A549 (cell line): Measurements from ENCODE around the gene SMAD3. TPM values are rescaled to one million over a fixed set of nuclear protein-coding genes. Genes with fewer than 3 reads are reported as not detected.
A peak's percentile ranks its signal among the peaks of the same experiment; 100 is the strongest.

Experiments
- ATAC-seq, 2 experiments: fragments of 200-7000 bp in 1 of 2; fragments of >200 bp in 1 of 2; cut with Nextera tagmentation in 1 of 2; cut with Tn5 transposase in 1 of 2; 3 replicates each; pipeline versions ENCODE4 v1.8.0 to v1.9.1; 2018 to 2020; ENCODE audit warnings: mild to moderate bottlenecking in 1 of 2, moderate library complexity in 1 of 2
- CTCF ChIA-PET: fragments of 300-600 bp; sonication (Branson Sonifier 250); formaldehyde crosslinking; extraction: SDS; loops from one replicate; lab custom pipeline; 2021; ENCODE audit warnings: antibody characterized with exemption, inconsistent platforms; lab: Yijun Ruan, JAX
- POLR2A ChIA-PET: fragments of 350-600 bp; formaldehyde crosslinking; extraction: SDS; loops from one replicate; lab custom pipeline; 2021; ENCODE audit warnings: antibody characterized with exemption, inconsistent platforms; lab: Yijun Ruan, JAX
- DNase-seq, 2 experiments: peaks; one replicate each; pipeline versions ENCODE4 v3.0.0 to v3.0.0-alpha.2; 2011 to 2016; ENCODE audit warnings: low read depth in 1 of 2, low spot score in 1 of 2
- FAIRE-seq: peaks from 2 replicates; lab custom pipeline; 2011; peaks lifted over from hg19 to GRCh38; lab: Jason Lieb, UNC
- H3K27ac ChIP-seq, 2 experiments: fragments of >200 bp; sonication (Bioruptor Twin); formaldehyde crosslinking; 3 replicates each; pipeline ENCODE4 v1.5.1; 2016 to 2017
- H3K4me1 ChIP-seq: fragments of >200 bp; sonication (Bioruptor Twin); formaldehyde crosslinking; 3 replicates; pipeline ENCODE4 v1.6.1; 2016
- H3K4me2 ChIP-seq: fragments of >200 bp; sonication (Bioruptor Twin); formaldehyde crosslinking; 3 replicates; pipeline ENCODE4 v1.6.1; 2016
- H3K4me3 ChIP-seq: fragments of >200 bp; sonication (Bioruptor Twin); formaldehyde crosslinking; 3 replicates; pipeline ENCODE4 v1.5.1; 2016
- H3K9me3 ChIP-seq: fragments of >200 bp; sonication (Bioruptor Twin); formaldehyde crosslinking; 3 replicates; pipeline ENCODE4 v1.6.1; 2016
- CHD2 ChIP-seq: fragments of 150-350 bp; IDR thresholded peaks from 2 replicates; pipeline ENCODE4 v1.6.1; 2014; ENCODE audit warnings: low read length; ENCODE audit not compliant: partially characterized antibody
- EP300 ChIP-seq, 2 experiments: fragments of >200 bp; sonication (Bioruptor Twin); formaldehyde crosslinking; IDR thresholded peaks; 2 replicates in 1 of 2; 3 replicates in 1 of 2; pipeline ENCODE4 v1.6.1; 2016 to 2017
- FOSL2 ChIP-seq, 2 experiments: fragments of 450-650 bp in 1 of 2; fragments of >200 bp in 1 of 2; sonication (Bioruptor Twin) in 1 of 2; formaldehyde crosslinking; IDR thresholded peaks; 2 replicates each; pipeline versions ENCODE4 v1.5.0 to v1.6.1; 2016 to 2020; ENCODE audit warnings: mild to moderate bottlenecking in 1 of 2, moderate library complexity in 1 of 2
- FOXS1 ChIP-seq: fragments of 250-450 bp; sonication (Bioruptor Pico); IDR thresholded peaks from 2 replicates; pipeline ENCODE4 v1.5.0; 2020; ENCODE audit warnings: mild to moderate bottlenecking, moderate library complexity
- HEYL ChIP-seq: fragments of 250-450 bp; sonication (Bioruptor Pico); IDR thresholded peaks from 2 replicates; pipeline ENCODE4 v1.8.0; 2021; ENCODE audit warnings: mild to moderate bottlenecking, moderate library complexity
- HOXB13 ChIP-seq: fragments of 250-450 bp; sonication (Bioruptor Pico); IDR thresholded peaks from 2 replicates; pipeline ENCODE4 v1.5.0; 2020; ENCODE audit warnings: low read depth, mild to moderate bottlenecking, moderate library complexity
- HOXB5 ChIP-seq: fragments of 250-450 bp; sonication (Bioruptor Pico); IDR thresholded peaks from 2 replicates; pipeline ENCODE4 v1.5.0; 2020; ENCODE audit warnings: mild to moderate bottlenecking, moderate library complexity
- JUNB ChIP-seq: fragments of >200 bp; sonication (Bioruptor Twin); formaldehyde crosslinking; IDR thresholded peaks from 2 replicates; pipeline ENCODE4 v1.6.1; 2016
- MAFK ChIP-seq: fragments of 450-650 bp; IDR thresholded peaks from 2 replicates; pipeline ENCODE4 v1.6.1; 2014; ENCODE audit not compliant: partially characterized antibody
- PHF8 ChIP-seq: fragments of 200-600 bp; sonication (generic); IDR thresholded peaks from 2 replicates; pipeline ENCODE4 v1.6.1; 2016; ENCODE audit warnings: low read depth, mild to moderate bottlenecking, antibody characterized with exemption, moderate library complexity, borderline replicate concordance
- SREBF2 ChIP-seq: fragments of 450-650 bp; IDR thresholded peaks from 2 replicates; pipeline ENCODE4 v1.6.1; 2014; ENCODE audit warnings: mild to moderate bottlenecking, moderate library complexity
- WGBS: methylation state at CpG from one replicate; pipeline ENCODE4 v1.1.6; 2017; ENCODE audit errors: missing lambda C conversion rate; 5-methylcytosine and 5-hydroxymethylcytosine counted together
- polyA plus RNA-seq, 4 experiments: library from polyadenylated mRNA; depleted of rRNA in 3 of 4; stranded (reverse); fragments of >200 nt; fragmentation: RNase III in 1 of 4; extraction: RNeasy Plus Mini Kit Qiagen cat#74134 plus additional on column Dnase treatment in 1 of 4; gene quantifications; 2 replicates in 3 of 4; 3 replicates in 1 of 4; pipeline ENCODE4 v1.2.3, GENCODE V29; 2011 to 2017
- TF ChIP-seq, protein P1 (sequence below): fragments of 200-600 bp; sonication (generic); IDR thresholded peaks from 2 replicates; pipeline ENCODE4 v1.6.1; 2016; ENCODE audit warnings: antibody characterized with exemption, mild to moderate bottlenecking, moderate library complexity
- TF ChIP-seq, protein P2 (sequence below): fragments of >200 bp; sonication (Bioruptor Twin); formaldehyde crosslinking; IDR thresholded peaks from 3 replicates; pipeline ENCODE4 v1.6.1; 2016
- TF ChIP-seq, protein P3 (sequence below): fragments of 250-450 bp; sonication (Bioruptor Pico); IDR thresholded peaks from 2 replicates; pipeline ENCODE4 v1.5.0; 2021; ENCODE audit warnings: mild to moderate bottlenecking, moderate library complexity, borderline replicate concordance
- TF ChIP-seq, protein P4 (sequence below): fragments of 250-450 bp; sonication (Bioruptor Pico); IDR thresholded peaks from 2 replicates; pipeline ENCODE4 v1.5.0; 2020; ENCODE audit warnings: low read depth, mild to moderate bottlenecking, moderate library complexity

SMAD3 gene
- polyA plus RNA-seq, 2 of the 4 experiments (the other 2 are of a cell fraction): 74.6 to 77.2 TPM

DNA sequence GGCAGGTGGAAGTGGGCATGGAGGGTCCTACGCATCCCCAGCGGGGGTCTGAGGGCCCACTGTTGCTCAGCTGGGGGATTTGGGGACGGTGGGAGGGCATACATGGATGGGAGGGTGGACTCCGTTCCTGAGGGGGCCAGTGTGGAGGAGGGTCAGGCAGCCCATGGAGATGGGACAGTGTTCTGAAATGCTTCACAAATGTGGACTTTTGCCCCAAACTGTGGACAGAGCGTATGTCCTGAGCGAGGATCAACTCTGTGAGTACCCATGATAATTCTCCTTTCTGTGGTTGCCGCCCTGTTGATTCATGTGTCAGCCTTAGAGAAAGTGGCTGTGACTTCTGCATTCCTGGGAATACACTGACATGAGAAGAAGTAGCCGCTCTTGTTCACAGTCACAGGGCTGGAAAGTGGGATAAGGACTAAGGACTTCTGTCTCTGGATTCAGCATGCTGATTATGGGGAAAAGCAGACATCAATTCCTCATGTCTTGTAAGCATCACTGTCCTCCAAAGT is 33.4 kb downstream of the SMAD3 start:
- Histone ChIP-seq H3K4me2 (peak overlapping the region; percentile 51), H3K9me3 (no peaks in the 10 kb centered on the region), H3K4me3 (no peak overlapping the region), H3K4me1 (peaks cover 99% of the 10 kb centered on the region), H3K27ac (peak overlapping the region; percentile 64 to 84)
- ATAC-seq: peak in 1 of 2 experiments; percentile 12; a peak in 3 of 6 replicates
- 80% methylated on average over 8 of the region's 8 CpGs for WGBS
- ChIA-PET CTCF (interaction anchor here (0.8 kb wide), 1 partner anchor 18 kb away, joined by 3 read pairs; no protein-coding TSS in a partner anchor), POLR2A (no interaction called here)
- no peak for DNase-seq
- TF ChIP-seq, protein P1, sequence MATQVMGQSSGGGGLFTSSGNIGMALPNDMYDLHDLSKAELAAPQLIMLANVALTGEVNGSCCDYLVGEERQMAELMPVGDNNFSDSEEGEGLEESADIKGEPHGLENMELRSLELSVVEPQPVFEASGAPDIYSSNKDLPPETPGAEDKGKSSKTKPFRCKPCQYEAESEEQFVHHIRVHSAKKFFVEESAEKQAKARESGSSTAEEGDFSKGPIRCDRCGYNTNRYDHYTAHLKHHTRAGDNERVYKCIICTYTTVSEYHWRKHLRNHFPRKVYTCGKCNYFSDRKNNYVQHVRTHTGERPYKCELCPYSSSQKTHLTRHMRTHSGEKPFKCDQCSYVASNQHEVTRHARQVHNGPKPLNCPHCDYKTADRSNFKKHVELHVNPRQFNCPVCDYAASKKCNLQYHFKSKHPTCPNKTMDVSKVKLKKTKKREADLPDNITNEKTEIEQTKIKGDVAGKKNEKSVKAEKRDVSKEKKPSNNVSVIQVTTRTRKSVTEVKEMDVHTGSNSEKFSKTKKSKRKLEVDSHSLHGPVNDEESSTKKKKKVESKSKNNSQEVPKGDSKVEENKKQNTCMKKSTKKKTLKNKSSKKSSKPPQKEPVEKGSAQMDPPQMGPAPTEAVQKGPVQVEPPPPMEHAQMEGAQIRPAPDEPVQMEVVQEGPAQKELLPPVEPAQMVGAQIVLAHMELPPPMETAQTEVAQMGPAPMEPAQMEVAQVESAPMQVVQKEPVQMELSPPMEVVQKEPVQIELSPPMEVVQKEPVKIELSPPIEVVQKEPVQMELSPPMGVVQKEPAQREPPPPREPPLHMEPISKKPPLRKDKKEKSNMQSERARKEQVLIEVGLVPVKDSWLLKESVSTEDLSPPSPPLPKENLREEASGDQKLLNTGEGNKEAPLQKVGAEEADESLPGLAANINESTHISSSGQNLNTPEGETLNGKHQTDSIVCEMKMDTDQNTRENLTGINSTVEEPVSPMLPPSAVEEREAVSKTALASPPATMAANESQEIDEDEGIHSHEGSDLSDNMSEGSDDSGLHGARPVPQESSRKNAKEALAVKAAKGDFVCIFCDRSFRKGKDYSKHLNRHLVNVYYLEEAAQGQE: no peak
- no peak for TF ChIP-seq HOXB13 (CRISPR knock-in tag)
- no peak for TF ChIP-seq JUNB
- TF ChIP-seq, protein P2, sequence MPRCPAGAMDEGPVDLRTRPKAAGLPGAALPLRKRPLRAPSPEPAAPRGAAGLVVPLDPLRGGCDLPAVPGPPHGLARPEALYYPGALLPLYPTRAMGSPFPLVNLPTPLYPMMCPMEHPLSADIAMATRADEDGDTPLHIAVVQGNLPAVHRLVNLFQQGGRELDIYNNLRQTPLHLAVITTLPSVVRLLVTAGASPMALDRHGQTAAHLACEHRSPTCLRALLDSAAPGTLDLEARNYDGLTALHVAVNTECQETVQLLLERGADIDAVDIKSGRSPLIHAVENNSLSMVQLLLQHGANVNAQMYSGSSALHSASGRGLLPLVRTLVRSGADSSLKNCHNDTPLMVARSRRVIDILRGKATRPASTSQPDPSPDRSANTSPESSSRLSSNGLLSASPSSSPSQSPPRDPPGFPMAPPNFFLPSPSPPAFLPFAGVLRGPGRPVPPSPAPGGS: no peak
- TF ChIP-seq EP300 (IDR thresholded peaks at IDR 0.05): no peak
- no peak for TF ChIP-seq PHF8
- no peak for TF ChIP-seq FOSL2 (IDR thresholded peaks at IDR 0.05)
- TF ChIP-seq FOSL2 (CRISPR knock-in tag; IDR thresholded peaks at IDR 0.05): no peak
- no peak for TF ChIP-seq FOXS1
- TF ChIP-seq, protein P3, sequence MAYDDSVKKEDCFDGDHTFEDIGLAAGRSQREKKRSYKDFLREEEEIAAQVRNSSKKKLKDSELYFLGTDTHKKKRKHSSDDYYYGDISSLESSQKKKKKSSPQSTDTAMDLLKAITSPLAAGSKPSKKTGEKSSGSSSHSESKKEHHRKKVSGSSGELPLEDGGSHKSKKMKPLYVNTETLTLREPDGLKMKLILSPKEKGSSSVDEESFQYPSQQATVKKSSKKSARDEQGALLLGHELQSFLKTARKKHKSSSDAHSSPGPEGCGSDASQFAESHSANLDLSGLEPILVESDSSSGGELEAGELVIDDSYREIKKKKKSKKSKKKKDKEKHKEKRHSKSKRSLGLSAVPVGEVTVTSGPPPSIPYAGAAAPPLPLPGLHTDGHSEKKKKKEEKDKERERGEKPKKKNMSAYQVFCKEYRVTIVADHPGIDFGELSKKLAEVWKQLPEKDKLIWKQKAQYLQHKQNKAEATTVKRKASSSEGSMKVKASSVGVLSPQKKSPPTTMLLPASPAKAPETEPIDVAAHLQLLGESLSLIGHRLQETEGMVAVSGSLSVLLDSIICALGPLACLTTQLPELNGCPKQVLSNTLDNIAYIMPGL (CRISPR knock-in tag): no peak
- FAIRE-seq: no peak

DNA sequence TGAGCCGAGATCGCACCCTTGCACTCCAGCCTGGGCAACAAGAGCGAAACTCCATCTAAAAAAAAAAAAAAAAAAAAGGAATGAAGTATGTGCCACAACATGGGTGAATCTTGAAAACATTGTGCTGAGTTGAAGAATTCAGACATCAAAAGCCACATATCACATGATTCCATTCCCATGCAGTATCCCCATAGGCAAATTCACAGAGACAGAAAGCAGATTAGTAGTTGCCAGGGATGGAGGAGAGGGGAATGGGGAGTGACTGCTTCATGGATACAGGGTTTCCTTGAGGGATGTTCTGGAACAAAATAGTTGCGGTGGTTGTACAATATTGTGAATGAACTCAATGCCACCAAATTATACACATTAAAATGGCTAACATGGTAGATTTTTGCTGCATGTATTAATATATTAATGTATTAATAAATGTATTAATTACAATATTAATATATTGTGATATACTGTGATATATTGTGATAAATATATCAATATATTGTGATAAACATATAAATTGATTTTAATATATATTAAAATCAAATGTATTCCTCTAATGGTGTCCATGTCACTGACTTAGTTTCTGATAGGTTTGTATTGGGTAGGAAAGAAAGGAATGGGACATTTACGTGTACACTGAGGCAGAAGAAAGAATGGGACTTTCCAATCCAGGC is 34.9 kb downstream of the SMAD3 start:
- H3K27ac ChIP-seq: peak overlapping the region in 1 of 2 experiments; percentile 92; a peak in 4 of 6 replicates
- WGBS: 76% methylated on average over 5 of the region's 5 CpGs
- CTCF ChIA-PET: interaction anchor here (1.1 to 1.8 kb wide), 5 partner anchors 10 to 154 kb away, joined by 3 to 7 read pairs (median 4); no protein-coding TSS in a partner anchor

DNA sequence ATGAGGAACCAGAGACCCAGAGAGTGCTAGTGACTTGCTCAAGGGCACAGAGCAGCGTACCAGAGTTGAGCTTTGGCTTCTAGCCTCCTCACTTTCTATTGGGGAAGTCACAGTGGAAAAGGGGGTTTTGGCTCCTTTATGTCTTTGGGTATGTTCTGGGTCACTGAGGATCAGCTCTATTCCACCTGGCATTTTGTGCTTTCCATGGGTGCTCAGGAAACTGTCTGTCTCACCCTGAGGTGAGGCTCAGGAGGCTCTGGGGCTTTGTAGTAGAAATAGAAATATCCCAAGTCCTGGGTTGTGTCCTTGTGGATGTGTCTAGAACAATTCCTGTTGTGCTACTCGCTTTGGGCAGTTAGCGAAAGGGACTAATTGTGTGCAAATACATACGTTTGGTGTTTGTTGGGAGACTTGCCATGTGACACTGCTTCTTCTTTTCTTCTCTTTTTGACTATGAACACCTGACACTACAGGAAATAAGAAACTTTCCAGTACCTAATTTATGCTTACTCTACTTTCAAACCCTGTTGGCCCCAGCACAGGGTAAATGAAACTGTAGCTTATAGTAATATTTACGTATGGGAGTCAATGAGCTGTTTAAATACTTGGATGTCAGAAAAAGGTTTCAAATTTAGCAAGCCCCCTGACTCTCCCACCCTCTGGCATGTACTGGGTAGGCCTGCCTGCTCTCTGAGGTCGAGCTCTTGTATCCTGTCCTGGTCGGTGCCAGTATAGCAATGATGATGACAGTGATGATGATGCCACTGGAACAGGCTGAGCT is 35.6 kb downstream of the SMAD3 start:
- H3K27ac ChIP-seq: peak overlapping the region; percentile 92 to 93; a peak in 5 of 6 replicates
- FAIRE-seq: no peak
- no peak overlapping the region for H3K4me3 ChIP-seq
- 0 out of 2 replicates have a peak, but pooled peaks have one; percentile 37 for TF ChIP-seq HOXB5
- TF ChIP-seq, protein P4, sequence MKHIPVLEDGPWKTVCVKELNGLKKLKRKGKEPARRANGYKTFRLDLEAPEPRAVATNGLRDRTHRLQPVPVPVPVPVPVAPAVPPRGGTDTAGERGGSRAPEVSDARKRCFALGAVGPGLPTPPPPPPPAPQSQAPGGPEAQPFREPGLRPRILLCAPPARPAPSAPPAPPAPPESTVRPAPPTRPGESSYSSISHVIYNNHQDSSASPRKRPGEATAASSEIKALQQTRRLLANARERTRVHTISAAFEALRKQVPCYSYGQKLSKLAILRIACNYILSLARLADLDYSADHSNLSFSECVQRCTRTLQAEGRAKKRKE (CRISPR knock-in tag): no peak; the same call in 1 of the 2 replicates
- TF ChIP-seq HEYL: no peak
- peaks cover 100% of the 10 kb centered on the region for H3K4me1 ChIP-seq
- no peak for ATAC-seq
- ChIA-PET POLR2A (no interaction called here), CTCF (interaction anchor here (0.7 to 1.8 kb wide), 10 partner anchors 11 to 203 kb away, joined by 3 to 7 read pairs (median 3); no protein-coding TSS in a partner anchor)
- 85% methylated on average over 7 of the region's 7 CpGs for WGBS
- peak overlapping the region; percentile 0; the same call in 2 of the 3 replicates for H3K4me2 ChIP-seq
- no peak for DNase-seq
- no peaks in the 10 kb centered on the region for H3K9me3 ChIP-seq

More for the DNA sequence above, 34.9 kb downstream of the SMAD3 start:
- ATAC-seq (no peak), FAIRE-seq (no peak), DNase-seq (no peak)
- Histone ChIP-seq H3K4me2 (peak overlapping the region; percentile 0; the same call in 2 of the 3 replicates), H3K9me3 (no peaks in the 10 kb centered on the region), H3K4me1 (peaks cover 100% of the 10 kb centered on the region), H3K4me3 (no peak overlapping the region)
- TF ChIP-seq SREBF2 (no peak), MAFK (peak; percentile 1), CHD2 (no peak)
- POLR2A ChIA-PET: no interaction called here
